ENCODE measurements around the gene SPRY1.

SPRY1 gene

DNA sequence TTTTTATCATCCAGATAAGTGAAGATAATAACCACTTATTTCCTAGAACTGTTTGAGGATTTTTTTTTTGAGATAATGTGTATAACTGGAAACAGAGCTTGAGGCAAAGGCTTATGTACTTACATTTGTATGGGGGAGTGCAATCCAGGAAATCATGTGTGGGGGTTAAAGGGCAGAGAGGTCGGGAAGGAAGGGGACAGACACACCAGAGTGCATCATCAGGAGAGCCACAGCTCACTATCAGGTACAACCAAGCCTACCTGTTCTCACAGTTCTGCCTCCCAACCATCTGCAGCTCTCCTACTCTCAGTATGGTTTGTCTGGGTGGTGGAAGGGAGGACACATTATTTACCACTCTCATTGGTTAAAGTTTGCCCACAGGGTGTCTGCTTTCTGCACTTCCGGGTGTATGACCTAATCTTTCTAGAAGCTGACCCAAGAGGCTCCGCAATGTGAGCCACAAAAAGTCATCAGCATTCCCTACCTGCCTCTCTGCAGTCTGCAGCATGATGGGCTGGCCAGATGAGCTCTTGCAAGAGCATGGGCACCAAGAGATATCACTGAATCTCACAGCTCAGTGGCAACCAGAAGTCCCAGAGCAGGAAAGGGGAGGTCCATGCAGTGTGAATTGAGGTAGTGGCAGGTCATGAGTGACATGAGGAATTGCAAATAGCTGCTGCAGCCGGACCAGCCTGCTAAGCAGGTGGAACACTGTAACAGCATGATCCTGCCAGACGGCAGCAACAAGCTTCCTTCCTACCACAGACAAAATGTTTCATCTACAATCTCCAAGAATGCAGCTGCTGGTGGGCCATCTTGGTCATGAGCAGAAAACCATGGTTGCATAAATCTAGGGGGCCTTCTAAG, 36.9 kb upstream of the SPRY1 start:
- no peak overlapping the region for H3K27ac Mint-ChIP-seq (ENCODE audit: low read depth)
- ATAC-seq (replicated peaks; ENCODE audit: extremely low read depth, poor library complexity, severe bottlenecking) (no peak), DNase-seq (ENCODE audit: low spot score in 2 of 2) (no peak)
- H3K36me3 Mint-ChIP-seq (ENCODE audit: insufficient read depth), result no peaks in the 10 kb centered on the region
- H3K9me3 Mint-ChIP-seq, result no peaks in the 10 kb centered on the region
- H3K4me1 Mint-ChIP-seq, result no peaks in the 10 kb centered on the region
- H3K4me3 Mint-ChIP-seq, result no peak overlapping the region
- H3K27me3 Mint-ChIP-seq, result peaks cover 11% of the 10 kb centered on the region

DNA sequence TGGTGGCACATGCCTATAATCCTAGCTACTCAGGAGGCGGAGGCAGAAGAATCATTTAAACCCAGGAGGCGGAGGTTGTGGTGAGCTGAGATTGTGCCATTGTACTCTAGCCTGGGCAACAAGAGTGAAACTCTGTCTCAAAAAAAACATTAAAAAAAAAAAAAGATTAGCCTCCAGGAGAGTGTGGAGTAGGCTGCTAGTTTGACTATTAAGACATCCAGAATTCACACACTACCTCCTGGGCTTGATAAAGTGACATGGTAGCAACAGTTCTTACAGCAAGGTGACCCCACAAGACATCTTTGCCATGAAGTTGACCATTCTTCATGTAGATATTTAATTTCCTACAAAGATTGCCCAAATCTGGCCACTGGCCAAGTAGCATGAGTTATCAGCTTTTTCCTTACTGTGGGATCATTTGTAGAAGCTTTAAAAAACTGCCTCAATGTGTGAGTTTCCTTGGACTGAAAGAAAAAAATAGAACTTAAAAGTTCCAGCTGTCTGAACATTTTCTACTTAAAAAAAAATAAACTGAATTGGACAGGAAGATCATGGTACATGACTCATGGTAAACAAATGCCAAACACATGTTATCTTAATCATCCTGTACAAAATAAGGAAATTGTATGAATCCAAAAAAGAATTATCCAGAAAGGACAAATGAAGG, 35.3 kb upstream of the SPRY1 start:
- no peak for ATAC-seq (replicated peaks; ENCODE audit: extremely low read depth, poor library complexity, severe bottlenecking)
- DNase-seq (ENCODE audit: low spot score in 2 of 2), result no peak
- Mint-ChIP-seq H3K9me3 (no peaks in the 10 kb centered on the region), H3K27me3 (peaks cover 16% of the 10 kb centered on the region), H3K27ac (ENCODE audit: low read depth) (no peak overlapping the region), H3K36me3 (ENCODE audit: insufficient read depth) (no peaks in the 10 kb centered on the region), H3K4me3 (no peak overlapping the region), H3K4me1 (no peaks in the 10 kb centered on the region)

DNA sequence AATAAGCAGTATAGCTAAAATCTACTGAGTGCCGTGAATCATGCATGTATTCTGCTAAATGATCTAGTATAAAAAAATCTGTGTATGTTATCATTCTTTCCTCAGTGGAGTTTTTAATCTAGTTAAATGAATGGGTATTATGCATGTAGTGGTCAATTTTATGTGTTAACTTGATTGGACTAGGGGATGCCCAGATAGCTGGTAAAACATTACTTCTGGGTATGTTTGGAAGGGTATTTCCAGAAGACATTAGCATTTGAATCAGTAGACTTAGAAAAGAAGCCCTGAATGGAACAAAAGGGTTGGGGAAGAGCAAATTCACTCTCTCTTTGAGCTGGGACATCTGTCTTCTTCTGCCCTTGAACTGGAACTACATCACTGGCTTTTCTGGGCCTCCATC, 34.5 kb upstream of the SPRY1 start:
- H3K36me3 Mint-ChIP-seq (ENCODE audit: insufficient read depth), result no peaks in the 10 kb centered on the region

DNA sequence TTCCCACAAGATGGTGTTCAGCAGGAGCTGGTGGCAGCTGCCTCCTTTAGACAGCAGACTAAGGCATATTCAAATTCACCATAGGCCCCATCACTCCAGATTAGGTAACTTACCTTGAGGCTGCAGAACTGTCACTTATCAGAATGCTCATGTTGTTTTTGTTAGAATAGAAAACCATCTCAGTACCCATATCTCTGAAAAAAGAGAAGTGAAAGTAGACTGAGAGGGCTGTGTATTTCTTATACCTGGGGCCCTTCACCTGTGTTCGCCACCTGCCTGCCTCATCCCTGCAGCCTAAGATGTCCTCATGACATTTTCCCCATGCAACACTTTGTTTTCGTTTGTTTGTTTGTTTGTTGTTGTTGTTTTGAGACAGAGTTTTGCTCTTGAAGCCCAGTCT, 32.9 kb upstream of the SPRY1 start:
- Mint-ChIP-seq H3K27me3 (peaks cover 15% of the 10 kb centered on the region), H3K4me1 (no peaks in the 10 kb centered on the region), H3K27ac (ENCODE audit: low read depth) (no peak overlapping the region), H3K36me3 (ENCODE audit: insufficient read depth) (no peaks in the 10 kb centered on the region), H3K4me3 (no peak overlapping the region), H3K9me3 (no peaks in the 10 kb centered on the region)
- DNase-seq (ENCODE audit: low spot score in 2 of 2) (no peak), ATAC-seq (replicated peaks; ENCODE audit: extremely low read depth, poor library complexity, severe bottlenecking) (no peak)

More for the DNA sequence above, 34.5 kb upstream of the SPRY1 start:
- no peak for ATAC-seq (replicated peaks; ENCODE audit: extremely low read depth, poor library complexity, severe bottlenecking)
- no peak for DNase-seq (ENCODE audit: low spot score in 2 of 2)
- Mint-ChIP-seq H3K27me3 (peaks cover 20% of the 10 kb centered on the region), H3K4me3 (no peak overlapping the region), H3K27ac (ENCODE audit: low read depth) (no peak overlapping the region), H3K9me3 (no peaks in the 10 kb centered on the region), H3K4me1 (no peaks in the 10 kb centered on the region)

DNA sequence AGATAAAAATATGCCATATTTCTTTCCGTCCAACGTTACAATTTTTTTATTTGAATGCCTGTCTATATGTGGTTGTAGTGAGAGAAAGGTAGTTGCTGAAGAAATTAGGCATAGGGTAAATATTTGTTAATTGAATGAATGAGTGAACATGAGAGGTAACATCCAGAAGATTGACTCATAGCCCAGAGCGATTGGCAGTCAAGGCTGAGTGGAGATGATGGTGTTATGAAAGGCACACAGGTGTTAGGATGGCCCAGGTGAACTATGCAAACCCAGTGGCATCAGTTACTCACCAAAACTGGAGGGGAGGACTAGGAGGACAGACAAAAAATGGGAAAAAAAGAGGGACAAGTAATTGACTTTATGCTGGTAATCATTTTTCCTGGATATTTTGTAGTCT, 31.7 kb upstream of the SPRY1 start:
- Mint-ChIP-seq H3K27ac (ENCODE audit: low read depth) (no peak overlapping the region), H3K27me3 (peaks cover 15% of the 10 kb centered on the region), H3K9me3 (no peaks in the 10 kb centered on the region), H3K36me3 (ENCODE audit: insufficient read depth) (no peaks in the 10 kb centered on the region), H3K4me3 (no peak overlapping the region), H3K4me1 (no peaks in the 10 kb centered on the region)
- DNase-seq (ENCODE audit: low spot score in 2 of 2) (no peak), ATAC-seq (replicated peaks; ENCODE audit: extremely low read depth, poor library complexity, severe bottlenecking) (no peak)

DNA sequence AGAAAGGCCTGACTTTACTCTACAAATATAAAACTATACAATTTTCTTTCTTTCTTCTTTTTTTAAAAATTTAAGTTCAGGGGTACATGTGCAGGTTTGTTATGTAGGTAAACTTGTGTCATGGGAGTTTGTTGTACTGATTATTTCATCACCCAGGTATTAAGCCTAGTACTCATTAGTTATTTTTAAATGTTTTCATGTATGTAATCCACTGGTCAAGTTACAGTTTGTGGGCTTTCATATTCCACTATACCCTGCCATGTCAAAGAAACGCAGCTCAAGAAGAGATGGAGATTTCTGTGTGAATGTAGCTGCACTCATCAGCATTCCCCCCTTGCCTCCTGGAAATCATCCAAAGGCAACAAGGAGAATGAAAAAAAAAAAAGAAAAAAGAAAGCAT, 31.2 kb upstream of the SPRY1 start:
- DNase-seq (ENCODE audit: low spot score in 2 of 2) (no peak), ATAC-seq (replicated peaks; ENCODE audit: extremely low read depth, poor library complexity, severe bottlenecking) (no peak)
- Mint-ChIP-seq H3K9me3 (no peaks in the 10 kb centered on the region), H3K27ac (ENCODE audit: low read depth) (no peak overlapping the region), H3K36me3 (ENCODE audit: insufficient read depth) (no peaks in the 10 kb centered on the region), H3K4me1 (no peaks in the 10 kb centered on the region), H3K27me3 (peaks cover 15% of the 10 kb centered on the region), H3K4me3 (no peak overlapping the region)

DNA sequence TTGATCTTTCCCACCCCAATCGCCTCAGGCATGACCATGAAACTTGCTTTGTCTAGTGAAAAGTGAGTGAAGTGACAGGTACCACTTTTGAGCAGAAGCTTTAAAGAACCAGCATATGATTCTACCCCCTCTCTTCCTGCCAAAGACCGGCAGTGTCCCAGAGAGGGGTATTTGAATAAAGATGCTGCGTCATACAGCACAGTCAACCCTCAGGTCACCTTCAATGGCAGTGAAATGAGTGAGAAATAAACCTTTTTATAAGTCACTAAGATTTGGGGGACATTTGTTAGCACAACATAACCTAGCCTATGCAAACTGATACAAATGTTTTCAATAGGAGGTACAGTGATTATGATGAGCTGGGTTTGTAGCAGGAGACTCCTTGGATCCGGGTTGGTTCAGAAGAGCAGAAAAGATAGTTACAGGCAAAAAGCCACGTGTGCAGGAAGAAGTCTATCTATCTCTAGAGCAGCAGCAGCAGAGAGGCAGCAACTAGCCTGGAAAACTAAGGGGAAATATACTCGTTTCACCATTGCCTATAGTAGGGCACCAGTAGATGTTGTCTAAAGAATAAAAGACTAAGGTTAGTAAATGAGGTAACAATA, 30.3 kb upstream of the SPRY1 start:
- ATAC-seq (replicated peaks; ENCODE audit: extremely low read depth, poor library complexity, severe bottlenecking) (no peak), DNase-seq (ENCODE audit: low spot score in 2 of 2) (no peak)
- Mint-ChIP-seq H3K4me1 (no peaks in the 10 kb centered on the region), H3K27ac (ENCODE audit: low read depth) (no peak overlapping the region), H3K27me3 (peaks cover 15% of the 10 kb centered on the region), H3K4me3 (no peak overlapping the region), H3K9me3 (no peaks in the 10 kb centered on the region), H3K36me3 (ENCODE audit: insufficient read depth) (no peaks in the 10 kb centered on the region)

DNA sequence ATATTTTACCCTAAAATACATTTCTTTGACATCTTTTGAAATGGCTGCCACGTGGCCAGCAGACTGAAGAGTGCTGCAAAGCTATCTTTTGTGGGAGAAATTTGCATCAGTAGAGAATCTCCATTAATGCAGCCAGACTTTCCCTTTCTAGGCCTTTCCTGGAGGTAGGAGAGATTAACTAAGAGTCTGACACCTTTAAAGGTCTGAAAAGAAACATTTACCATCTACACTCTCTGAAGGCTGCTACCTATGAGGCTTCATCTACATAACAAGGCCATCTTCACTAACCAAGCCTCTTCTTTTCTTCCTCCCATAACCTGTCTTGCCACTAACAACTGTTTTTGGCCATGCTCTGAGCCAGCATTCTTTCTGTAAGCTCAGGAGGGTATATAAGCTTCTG, 17.8 kb upstream of the SPRY1 start:
- H3K27ac Mint-ChIP-seq (ENCODE audit: low read depth), result no peak overlapping the region
- DNase-seq (ENCODE audit: low spot score in 2 of 2) (no peak), ATAC-seq (replicated peaks; ENCODE audit: extremely low read depth, poor library complexity, severe bottlenecking) (no peak)
- no peaks in the 10 kb centered on the region for H3K4me1 Mint-ChIP-seq
- H3K27me3 Mint-ChIP-seq, result peaks cover 39% of the 10 kb centered on the region
- no peaks in the 10 kb centered on the region for H3K36me3 Mint-ChIP-seq (ENCODE audit: insufficient read depth)
- H3K9me3 Mint-ChIP-seq, result no peaks in the 10 kb centered on the region
- no peak overlapping the region for H3K4me3 Mint-ChIP-seq

DNA sequence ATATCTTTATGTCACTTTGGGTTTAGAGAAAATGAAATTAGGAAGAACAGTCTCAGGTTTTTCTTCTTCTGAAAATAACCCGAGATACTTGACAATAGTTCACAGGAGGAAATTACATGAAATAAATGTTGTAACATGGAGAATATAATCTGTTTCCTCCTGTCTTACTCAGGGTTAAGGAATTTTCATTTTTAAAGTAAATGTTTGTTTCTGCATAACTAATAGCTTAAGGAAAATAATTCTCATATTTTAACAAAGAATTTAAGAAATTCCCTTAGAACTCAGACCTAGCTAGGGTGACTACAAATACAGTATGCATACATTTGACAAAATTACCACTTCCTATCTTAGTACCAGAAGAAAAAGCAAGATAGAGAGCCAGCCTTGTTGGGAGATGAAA, 17.2 kb upstream of the SPRY1 start:
- no peaks in the 10 kb centered on the region for H3K36me3 Mint-ChIP-seq (ENCODE audit: insufficient read depth)
- no peak overlapping the region for H3K27ac Mint-ChIP-seq (ENCODE audit: low read depth)
- no peak for ATAC-seq (replicated peaks; ENCODE audit: extremely low read depth, poor library complexity, severe bottlenecking)
- peaks cover 39% of the 10 kb centered on the region for H3K27me3 Mint-ChIP-seq
- H3K9me3 Mint-ChIP-seq, result no peaks in the 10 kb centered on the region
- no peak for DNase-seq (ENCODE audit: low spot score in 2 of 2)
- H3K4me3 Mint-ChIP-seq, result no peak overlapping the region
- H3K4me1 Mint-ChIP-seq, result no peaks in the 10 kb centered on the region

DNA sequence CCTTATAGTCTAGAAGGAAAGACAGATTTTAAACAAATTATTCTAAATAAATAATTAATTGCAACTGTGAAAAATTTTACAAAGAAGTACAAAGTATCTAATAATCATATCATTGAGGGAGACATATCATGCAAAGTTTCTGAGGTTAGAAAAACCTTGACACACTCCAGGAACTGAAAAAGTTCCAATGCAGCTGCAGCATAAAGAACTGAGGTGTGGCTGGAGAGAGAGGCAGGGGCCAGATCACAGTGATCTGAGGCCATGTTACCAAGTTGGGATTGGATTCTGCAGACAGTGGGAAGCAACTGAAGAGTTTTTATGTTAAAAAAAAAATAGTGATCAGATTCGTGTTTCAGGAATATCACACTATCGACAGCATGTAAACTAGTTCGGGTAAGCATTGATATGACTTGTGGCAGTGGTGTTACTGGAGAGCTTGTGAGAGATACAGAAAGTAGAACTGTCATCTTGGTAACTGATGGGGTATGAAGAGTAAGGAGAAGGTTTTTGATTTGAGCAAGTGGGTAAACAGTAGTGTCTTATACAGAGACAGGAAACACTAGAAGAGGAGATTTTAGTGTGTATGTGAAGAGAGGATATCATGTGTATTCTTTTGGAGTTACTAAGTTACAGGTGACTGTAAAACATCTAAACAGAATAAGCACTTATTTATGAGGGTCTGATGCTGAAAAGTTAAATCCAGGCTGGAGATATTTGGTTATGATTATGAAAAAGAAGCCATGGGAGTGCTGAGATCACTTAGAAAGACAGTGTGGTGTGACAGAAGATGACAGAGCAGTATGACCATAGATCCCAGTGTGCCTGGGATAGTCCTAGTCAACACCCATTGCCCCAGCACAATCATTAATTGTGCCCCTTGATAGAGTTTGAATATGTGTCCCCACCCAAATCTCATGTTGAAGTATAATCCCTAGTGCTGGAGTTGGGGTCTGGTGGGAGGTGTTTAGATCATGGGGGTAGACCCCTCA, 15.6 kb upstream of the SPRY1 start:
- H3K36me3 Mint-ChIP-seq (ENCODE audit: insufficient read depth), result no peaks in the 10 kb centered on the region
- no peak for DNase-seq (ENCODE audit: low spot score in 2 of 2)
- peaks cover 52% of the 10 kb centered on the region for H3K27me3 Mint-ChIP-seq
- H3K4me3 Mint-ChIP-seq, result no peak overlapping the region
- H3K9me3 Mint-ChIP-seq, result no peaks in the 10 kb centered on the region
- no peak overlapping the region for H3K27ac Mint-ChIP-seq (ENCODE audit: low read depth)
- H3K4me1 Mint-ChIP-seq, result no peaks in the 10 kb centered on the region
- ATAC-seq (replicated peaks; ENCODE audit: extremely low read depth, poor library complexity, severe bottlenecking), result no peak

DNA sequence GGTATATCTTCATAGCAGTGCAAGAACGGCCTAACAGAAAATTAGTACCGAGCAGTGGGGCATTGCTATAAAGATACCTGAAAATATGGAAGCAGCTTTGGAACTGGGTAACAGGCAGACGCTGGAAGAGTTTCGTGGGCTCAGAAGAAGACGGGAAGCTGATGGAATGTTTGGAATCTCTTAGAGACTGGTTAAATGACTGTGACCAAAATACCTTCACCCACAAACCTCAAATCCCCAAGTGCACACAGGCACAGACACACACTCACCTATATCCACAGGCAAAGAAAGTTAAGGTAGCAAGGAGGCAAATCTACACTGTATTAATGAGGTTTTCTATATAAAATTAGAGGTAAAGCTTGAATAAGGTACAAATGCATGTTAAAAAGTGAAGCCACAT, 14.6 kb upstream of the SPRY1 start:
- no peaks in the 10 kb centered on the region for H3K9me3 Mint-ChIP-seq
- no peak overlapping the region for H3K4me3 Mint-ChIP-seq
- no peak for DNase-seq (ENCODE audit: low spot score in 2 of 2)
- no peaks in the 10 kb centered on the region for H3K4me1 Mint-ChIP-seq
- peaks cover 59% of the 10 kb centered on the region for H3K27me3 Mint-ChIP-seq
- H3K27ac Mint-ChIP-seq (ENCODE audit: low read depth), result no peak overlapping the region
- H3K36me3 Mint-ChIP-seq (ENCODE audit: insufficient read depth), result no peaks in the 10 kb centered on the region
- no peak for ATAC-seq (replicated peaks; ENCODE audit: extremely low read depth, poor library complexity, severe bottlenecking)

DNA sequence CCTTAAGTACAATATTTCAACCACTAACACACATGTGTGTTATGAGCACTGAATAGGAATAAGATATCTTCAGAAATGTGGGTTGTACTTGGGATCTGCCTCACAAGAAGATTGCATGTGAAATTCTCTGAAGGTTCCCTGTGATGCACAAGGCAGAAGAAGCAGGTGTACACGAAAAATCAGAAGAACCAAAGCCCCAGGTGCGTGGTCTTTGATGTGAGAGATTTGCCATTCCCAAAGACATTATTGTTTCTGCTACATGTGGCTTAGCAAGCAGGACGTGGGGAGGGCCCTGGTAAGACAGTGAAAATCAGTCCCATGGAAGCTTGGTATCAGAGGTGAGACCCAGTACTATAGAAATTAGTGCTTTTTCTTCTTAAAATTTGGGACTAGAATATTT, 13.0 kb upstream of the SPRY1 start:
- Mint-ChIP-seq H3K27me3 (peaks cover 48% of the 10 kb centered on the region), H3K9me3 (no peaks in the 10 kb centered on the region), H3K27ac (ENCODE audit: low read depth) (no peak overlapping the region), H3K4me3 (no peak overlapping the region), H3K36me3 (ENCODE audit: insufficient read depth) (no peaks in the 10 kb centered on the region), H3K4me1 (no peaks in the 10 kb centered on the region)
- DNase-seq (ENCODE audit: low spot score in 2 of 2), result no peak
- ATAC-seq (replicated peaks; ENCODE audit: extremely low read depth, poor library complexity, severe bottlenecking), result no peak
